Mononuclear cell (primary cell): Measurements from ENCODE around the gene AEBP1. TPM values are rescaled to one million over a fixed set of nuclear protein-coding genes. Genes with fewer than 3 reads are reported as not detected.

Source experiments
- H3K27me3 ChIP-seq: 2 replicates; pipeline ENCODE4 v1.6.0; 2011; ENCODE audit warnings: low read length, control low read depth; ENCODE audit not compliant: insufficient read depth
- H3K4me1 ChIP-seq: 2 replicates; pipeline ENCODE4 v1.5.1; 2011; ENCODE audit warnings: mild to moderate bottlenecking, low read length, control low read depth; ENCODE audit not compliant: insufficient read depth
- H3K4me3 ChIP-seq: 2 replicates; pipeline ENCODE4 v1.5.1; 2011; ENCODE audit warnings: mild to moderate bottlenecking, low read length, moderate library complexity
- H3K9me3 ChIP-seq: 2 replicates; pipeline ENCODE4 v1.5.1; 2011; ENCODE audit warnings: low read depth, mild to moderate bottlenecking, control low read depth, low read length
- total RNA-seq: library from RNA; depleted of rRNA; stranded (reverse); fragments of >200 nt; gene quantifications from one replicate; pipeline ENCODE4 v1.2.3, GENCODE V29; 2012

AEBP1 gene
- total RNA-seq = 5.4 TPM

GRCh38 chr7:44103923-44104859, at the start of gene AEBP1:
TSS of gene AEBP1 (plus strand) at chr7:44104345. CDS start at chr7:44104666, 321 bp downstream.
- no peaks in the 10 kb centered on the region for H3K9me3 ChIP-seq
- H3K4me3 ChIP-seq = peak within 1 kb of the TSS; percentile 22
- peaks cover 6% of the 10 kb centered on the region for H3K4me1 ChIP-seq
- peaks cover 6% of the 10 kb centered on the region for H3K27me3 ChIP-seq

DNA sequence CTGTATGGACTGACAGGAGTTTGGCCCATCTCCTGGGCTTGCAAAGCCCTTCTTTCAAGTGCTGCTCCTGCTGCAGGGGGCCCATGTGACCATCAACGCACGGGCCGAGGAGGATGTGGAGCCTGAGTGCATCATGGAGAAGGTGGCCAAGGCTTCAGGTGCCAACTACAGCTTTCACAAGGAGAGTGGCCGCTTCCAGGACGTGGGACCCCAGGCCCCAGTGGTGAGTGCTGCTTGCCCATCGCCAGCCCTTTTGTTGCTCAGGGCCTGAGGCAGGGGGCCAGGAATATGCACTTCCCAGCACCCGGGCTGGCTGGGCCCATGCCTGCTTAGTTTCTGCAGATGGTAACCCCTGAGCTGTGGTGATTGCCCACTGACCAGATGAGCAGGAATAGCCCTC, 47.5 kb upstream of the AEBP1 start:
- peaks cover 36% of the 10 kb centered on the region for H3K4me1 ChIP-seq
- no peaks in the 10 kb centered on the region for H3K27me3 ChIP-seq
- H3K9me3 ChIP-seq = no peaks in the 10 kb centered on the region
- no peak overlapping the region for H3K4me3 ChIP-seq

DNA sequence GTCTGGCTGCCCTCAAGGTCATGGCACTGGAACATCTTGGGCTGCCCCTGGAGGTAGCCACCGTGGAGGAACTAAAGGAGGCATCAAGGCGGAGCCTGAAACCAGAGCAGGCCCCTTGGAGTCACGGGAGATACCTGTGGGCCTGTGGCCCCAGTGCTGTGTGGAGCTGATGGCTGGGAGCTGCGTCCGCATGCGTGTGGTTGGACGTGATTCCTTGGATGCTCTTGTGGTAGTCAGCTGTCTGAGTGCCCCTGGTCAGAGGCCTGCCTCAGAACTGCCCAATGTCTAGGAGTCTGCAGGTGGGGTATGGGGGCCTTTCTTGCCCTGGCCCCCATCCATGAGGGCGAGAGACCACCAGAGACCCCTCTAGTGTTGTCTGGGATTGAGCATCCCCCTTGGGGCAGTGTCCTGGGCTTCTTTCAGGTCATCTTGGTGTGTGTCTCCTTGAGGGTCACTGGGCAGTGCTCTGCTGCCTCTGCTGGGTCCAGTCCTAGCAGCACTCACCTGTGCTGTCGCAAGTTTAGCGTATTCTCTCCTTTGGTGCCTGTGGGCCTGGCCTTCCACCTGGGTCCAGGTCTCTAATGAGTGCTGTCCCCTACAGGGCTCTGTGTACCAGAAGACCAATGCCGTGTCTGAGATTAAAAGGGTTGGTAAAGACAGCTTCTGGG, 46.8 kb upstream of the AEBP1 start:
- Histone ChIP-seq H3K9me3 (no peaks in the 10 kb centered on the region), H3K4me3 (no peak overlapping the region), H3K4me1 (peaks cover 31% of the 10 kb centered on the region), H3K27me3 (no peaks in the 10 kb centered on the region)

GRCh38 chr7:44057849-44058758, 46.0 kb upstream of the AEBP1 start:
- Histone ChIP-seq H3K4me1 (peaks cover 31% of the 10 kb centered on the region), H3K4me3 (no peak overlapping the region), H3K27me3 (no peaks in the 10 kb centered on the region), H3K9me3 (no peaks in the 10 kb centered on the region)

- H3K4me3 ChIP-seq = no peak overlapping the region
- peaks cover 31% of the 10 kb centered on the region for H3K4me1 ChIP-seq
These were observed 45.4 kb upstream of the AEBP1 start for GRCh38 chr7:44058759-44059218.

GRCh38 chr7:44059219-44060090, 44.7 kb upstream of the AEBP1 start:
- H3K9me3 ChIP-seq = no peaks in the 10 kb centered on the region
- no peaks in the 10 kb centered on the region for H3K27me3 ChIP-seq
- H3K4me1 ChIP-seq = peaks cover 31% of the 10 kb centered on the region
- H3K4me3 ChIP-seq = no peak overlapping the region

More at GRCh38 chr7:44058759-44059218, 45.4 kb upstream of the AEBP1 start:
- Histone ChIP-seq H3K9me3 (no peaks in the 10 kb centered on the region), H3K27me3 (no peaks in the 10 kb centered on the region)

DNA sequence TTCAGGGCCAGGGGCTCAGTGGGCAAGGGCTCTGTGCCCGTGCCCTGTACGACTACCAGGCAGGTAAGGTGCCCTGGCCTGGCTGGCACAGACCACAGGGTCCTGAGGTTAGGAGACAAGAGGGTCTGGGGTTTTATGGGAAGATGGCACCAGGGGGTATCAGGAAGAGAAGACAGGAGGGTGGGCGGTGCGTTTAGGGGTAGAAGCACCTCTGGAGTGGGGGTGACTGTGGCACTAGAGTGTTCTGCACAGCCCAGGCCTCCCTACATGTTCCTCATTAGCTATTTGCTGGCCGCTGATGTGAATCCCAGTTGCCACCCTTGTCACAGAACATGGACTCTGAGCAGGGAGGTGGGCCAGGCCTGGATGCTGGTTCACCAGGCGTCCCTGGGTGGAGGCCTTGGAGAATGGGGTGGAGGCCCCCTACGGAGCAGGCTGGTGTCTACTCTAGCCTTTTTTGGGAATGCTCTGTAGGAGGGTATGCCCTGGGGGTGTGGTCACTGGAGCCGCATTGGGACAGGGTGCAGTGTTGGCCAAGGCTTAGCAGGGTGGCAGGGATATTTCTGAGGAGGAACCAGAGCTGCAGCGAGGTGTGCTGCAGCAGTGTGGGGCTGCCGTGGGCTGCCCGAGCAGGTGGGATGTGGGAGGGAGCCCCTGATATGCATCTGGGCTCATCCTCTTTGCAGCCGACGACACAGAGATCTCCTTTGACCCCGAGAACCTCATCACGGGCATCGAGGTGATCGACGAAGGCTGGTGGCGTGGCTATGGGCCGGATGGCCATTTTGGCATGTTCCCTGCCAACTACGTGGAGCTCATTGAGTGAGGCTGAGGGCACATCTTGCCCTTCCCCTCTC, 43.8 kb upstream of the AEBP1 start:
- Histone ChIP-seq H3K4me3 (no peak overlapping the region), H3K4me1 (peaks cover 34% of the 10 kb centered on the region), H3K9me3 (no peaks in the 10 kb centered on the region), H3K27me3 (no peaks in the 10 kb centered on the region)

DNA sequence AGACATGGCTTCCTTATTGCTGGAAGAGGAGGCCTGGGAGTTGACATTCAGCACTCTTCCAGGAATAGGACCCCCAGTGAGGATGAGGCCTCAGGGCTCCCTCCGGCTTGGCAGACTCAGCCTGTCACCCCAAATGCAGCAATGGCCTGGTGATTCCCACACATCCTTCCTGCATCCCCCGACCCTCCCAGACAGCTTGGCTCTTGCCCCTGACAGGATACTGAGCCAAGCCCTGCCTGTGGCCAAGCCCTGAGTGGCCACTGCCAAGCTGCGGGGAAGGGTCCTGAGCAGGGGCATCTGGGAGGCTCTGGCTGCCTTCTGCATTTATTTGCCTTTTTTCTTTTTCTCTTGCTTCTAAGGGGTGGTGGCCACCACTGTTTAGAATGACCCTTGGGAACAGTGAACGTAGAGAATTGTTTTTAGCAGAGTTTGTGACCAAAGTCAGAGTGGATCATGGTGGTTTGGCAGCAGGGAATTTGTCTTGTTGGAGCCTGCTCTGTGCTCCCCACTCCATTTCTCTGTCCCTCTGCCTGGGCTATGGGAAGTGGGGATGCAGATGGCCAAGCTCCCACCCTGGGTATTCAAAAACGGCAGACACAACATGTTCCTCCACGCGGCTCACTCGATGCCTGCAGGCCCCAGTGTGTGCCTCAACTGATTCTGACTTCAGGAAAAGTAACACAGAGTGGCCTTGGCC, 43.0 kb upstream of the AEBP1 start:
- no peaks in the 10 kb centered on the region for H3K27me3 ChIP-seq
- H3K9me3 ChIP-seq = no peaks in the 10 kb centered on the region
- H3K4me3 ChIP-seq = no peak overlapping the region
- H3K4me1 ChIP-seq = peaks cover 41% of the 10 kb centered on the region

GRCh38 chr7:44061645-44062179, 42.4 kb upstream of the AEBP1 start:
- peaks cover 41% of the 10 kb centered on the region for H3K4me1 ChIP-seq
- no peaks in the 10 kb centered on the region for H3K27me3 ChIP-seq
- H3K4me3 ChIP-seq = no peak overlapping the region
- H3K9me3 ChIP-seq = no peaks in the 10 kb centered on the region

DNA sequence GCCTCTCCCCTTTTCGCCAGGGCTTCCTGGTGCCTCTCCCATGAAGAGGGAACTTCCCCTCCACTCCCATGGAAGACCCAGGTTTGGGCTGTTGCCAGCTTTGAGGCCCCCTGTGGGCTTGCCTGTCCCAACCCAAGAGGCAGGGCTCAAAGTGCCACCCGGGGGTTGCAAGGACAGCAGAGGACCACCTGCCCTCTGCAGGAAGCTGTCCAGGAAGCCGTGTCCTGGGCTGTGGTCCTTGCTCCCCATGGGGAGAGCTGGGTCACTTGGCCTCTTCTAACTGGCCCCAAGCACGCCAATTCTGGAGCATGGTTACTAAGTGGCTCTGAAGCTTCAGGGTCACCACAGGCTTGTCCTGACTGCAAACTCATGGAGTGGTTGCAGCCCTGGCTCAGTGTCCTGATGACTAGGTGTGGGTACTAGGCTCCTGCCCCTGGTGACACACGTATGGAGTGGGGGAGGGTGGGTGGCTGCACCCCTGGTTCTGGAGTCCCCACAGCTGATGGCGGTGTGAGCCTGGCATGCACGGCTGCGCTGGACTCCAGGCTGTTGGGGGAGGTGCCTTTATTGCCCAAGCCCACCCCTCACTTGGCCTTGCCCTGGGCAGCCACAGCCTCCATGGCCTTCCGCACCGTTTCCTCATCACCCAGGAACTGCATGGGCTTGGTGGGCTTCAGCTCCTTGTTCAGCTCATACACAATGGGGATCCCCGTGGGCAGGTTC, 41.8 kb upstream of the AEBP1 start:
- no peaks in the 10 kb centered on the region for H3K27me3 ChIP-seq
- no peaks in the 10 kb centered on the region for H3K9me3 ChIP-seq
- peaks cover 39% of the 10 kb centered on the region for H3K4me1 ChIP-seq
- H3K4me3 ChIP-seq = no peak overlapping the region

- peaks cover 33% of the 10 kb centered on the region for H3K4me1 ChIP-seq
These were observed 41.2 kb upstream of the AEBP1 start for GRCh38 chr7:44062903-44063295.

GRCh38 chr7:44063547-44063893, 40.6 kb upstream of the AEBP1 start:
- Histone ChIP-seq H3K27me3 (no peaks in the 10 kb centered on the region), H3K4me1 (peaks cover 28% of the 10 kb centered on the region), H3K4me3 (no peak overlapping the region), H3K9me3 (no peaks in the 10 kb centered on the region)

More at GRCh38 chr7:44062903-44063295, 41.2 kb upstream of the AEBP1 start:
- Histone ChIP-seq H3K9me3 (no peaks in the 10 kb centered on the region), H3K4me3 (no peak overlapping the region), H3K27me3 (no peaks in the 10 kb centered on the region)
